ENCODE data around the gene NLRP12. TPM values are rescaled to one million over a fixed set of nuclear protein-coding genes. Genes with fewer than 3 reads are reported as not detected.

Gene NLRP12
- total RNA-seq, 1 experiment from 2014 or later: 5.6 TPM

DNA sequence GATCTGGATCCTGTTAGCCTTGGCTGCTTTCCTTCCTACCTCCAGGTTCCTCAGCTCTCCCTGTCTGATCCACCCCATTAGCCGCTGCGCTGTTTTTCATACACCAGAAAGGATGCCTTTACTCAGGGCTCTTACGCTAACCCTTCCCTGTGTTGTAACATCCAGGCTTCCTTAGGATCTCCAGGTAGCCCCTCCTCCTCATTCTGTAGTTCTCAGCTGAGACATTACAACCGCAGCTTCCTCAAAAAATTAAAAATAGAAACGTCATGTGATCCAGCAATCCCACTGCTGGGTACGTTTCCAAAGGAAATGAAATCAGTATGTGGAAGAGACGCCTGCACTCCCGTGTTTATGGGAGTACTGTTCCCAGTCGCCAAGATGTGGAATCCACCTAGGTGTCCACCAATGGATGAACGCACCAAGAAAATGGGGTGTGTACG lies 25.1 kb upstream of the NLRP12 start:
- Mint-ChIP-seq H3K27me3 (ENCODE audit: low read depth) (peaks cover 12% of the 10 kb centered on the region; the same call in 1 of the 2 replicates), H3K4me1 (peaks cover 6% of the 10 kb centered on the region), H3K36me3 (no peaks in the 10 kb centered on the region), H3K9me3 (no peaks in the 10 kb centered on the region), H3K27ac (no peak overlapping the region), H3K4me3 (no peak overlapping the region)
- no peak for TF ChIP-seq ZBTB21 (CRISPR knock-in tag; IDR thresholded peaks at IDR 0.05; ENCODE audit: borderline replicate concordance)
- TF ChIP-seq CREM (CRISPR knock-in tag; IDR thresholded peaks at IDR 0.05): no peak
- no peak for TF ChIP-seq MXD4 (CRISPR knock-in tag; IDR thresholded peaks at IDR 0.05; ENCODE audit: borderline replicate concordance)
- TF ChIP-seq SP1 (CRISPR knock-in tag; conservative IDR thresholded peaks at IDR 0.05): no peak
- TF ChIP-seq RELA (CRISPR knock-in tag; IDR thresholded peaks at IDR 0.05; ENCODE audit: borderline replicate concordance): no peak
- DNase-seq (ENCODE audit: low spot score) (no peak), ATAC-seq (no peak)
- ChIA-PET CTCF (interaction anchor here (0.7 to 1.1 kb wide), 2 partner anchors 33 to 98 kb away, joined by 4 to 6 read pairs; partner anchors contain the start of gene PRKCG), POLR2A (interaction anchor here (0.6 to 1.0 kb wide), 3 partner anchors 18 to 93 kb away, joined by 3 to 4 read pairs (median 3); partner anchors contain the start of gene MYADM)

DNA sequence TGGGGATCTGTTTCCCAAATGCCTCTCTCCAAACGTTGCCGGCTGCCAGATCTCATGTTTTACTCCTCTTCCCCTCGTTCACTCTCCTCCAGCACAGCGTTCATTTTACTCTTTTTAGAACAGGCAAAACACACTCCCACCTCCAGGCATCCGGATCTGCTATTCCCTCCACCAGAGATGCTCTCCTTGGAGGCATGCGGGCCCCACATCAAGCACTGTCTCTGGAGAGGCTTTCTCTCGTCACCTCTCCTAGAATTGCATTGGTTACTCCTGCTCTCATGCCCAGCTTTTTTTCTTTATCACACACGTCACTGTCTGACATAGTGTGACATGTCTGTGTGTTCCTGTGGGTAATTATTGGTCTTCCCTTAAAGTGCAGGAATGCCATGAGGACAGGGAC lies 23.4 kb upstream of the NLRP12 start:
- CTCF ChIA-PET: interaction anchor here (1.0 to 2.4 kb wide), 3 partner anchors 55 to 182 kb away, joined by 4 to 9 read pairs (median 6); no protein-coding TSS in a partner anchor
- no peaks in the 10 kb centered on the region for H3K9me3 Mint-ChIP-seq
- peaks cover 2% of the 10 kb centered on the region for H3K4me1 Mint-ChIP-seq
- no peak overlapping the region for H3K4me3 Mint-ChIP-seq
- DNase-seq (ENCODE audit: low spot score): no peak
- no peak for TF ChIP-seq NR1H2 (CRISPR knock-in tag; IDR thresholded peaks at IDR 0.05)
- TF ChIP-seq, protein P1, sequence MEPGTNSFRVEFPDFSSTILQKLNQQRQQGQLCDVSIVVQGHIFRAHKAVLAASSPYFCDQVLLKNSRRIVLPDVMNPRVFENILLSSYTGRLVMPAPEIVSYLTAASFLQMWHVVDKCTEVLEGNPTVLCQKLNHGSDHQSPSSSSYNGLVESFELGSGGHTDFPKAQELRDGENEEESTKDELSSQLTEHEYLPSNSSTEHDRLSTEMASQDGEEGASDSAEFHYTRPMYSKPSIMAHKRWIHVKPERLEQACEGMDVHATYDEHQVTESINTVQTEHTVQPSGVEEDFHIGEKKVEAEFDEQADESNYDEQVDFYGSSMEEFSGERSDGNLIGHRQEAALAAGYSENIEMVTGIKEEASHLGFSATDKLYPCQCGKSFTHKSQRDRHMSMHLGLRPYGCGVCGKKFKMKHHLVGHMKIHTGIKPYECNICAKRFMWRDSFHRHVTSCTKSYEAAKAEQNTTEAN (CRISPR knock-in tag; IDR thresholded peaks at IDR 0.05): no peak
- TF ChIP-seq, protein P2, sequence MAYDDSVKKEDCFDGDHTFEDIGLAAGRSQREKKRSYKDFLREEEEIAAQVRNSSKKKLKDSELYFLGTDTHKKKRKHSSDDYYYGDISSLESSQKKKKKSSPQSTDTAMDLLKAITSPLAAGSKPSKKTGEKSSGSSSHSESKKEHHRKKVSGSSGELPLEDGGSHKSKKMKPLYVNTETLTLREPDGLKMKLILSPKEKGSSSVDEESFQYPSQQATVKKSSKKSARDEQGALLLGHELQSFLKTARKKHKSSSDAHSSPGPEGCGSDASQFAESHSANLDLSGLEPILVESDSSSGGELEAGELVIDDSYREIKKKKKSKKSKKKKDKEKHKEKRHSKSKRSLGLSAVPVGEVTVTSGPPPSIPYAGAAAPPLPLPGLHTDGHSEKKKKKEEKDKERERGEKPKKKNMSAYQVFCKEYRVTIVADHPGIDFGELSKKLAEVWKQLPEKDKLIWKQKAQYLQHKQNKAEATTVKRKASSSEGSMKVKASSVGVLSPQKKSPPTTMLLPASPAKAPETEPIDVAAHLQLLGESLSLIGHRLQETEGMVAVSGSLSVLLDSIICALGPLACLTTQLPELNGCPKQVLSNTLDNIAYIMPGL (CRISPR knock-in tag; IDR thresholded peaks at IDR 0.05): no peak
- no peak for TF ChIP-seq SMAD3 (CRISPR knock-in tag; IDR thresholded peaks at IDR 0.05; ENCODE audit: borderline replicate concordance)
- no peak for TF ChIP-seq CREM (CRISPR knock-in tag; IDR thresholded peaks at IDR 0.05)
- TF ChIP-seq ZNF219 (CRISPR knock-in tag; IDR thresholded peaks at IDR 0.05; ENCODE audit: borderline replicate concordance): no peak
- no peak for TF ChIP-seq ZBTB21 (CRISPR knock-in tag; IDR thresholded peaks at IDR 0.05; ENCODE audit: borderline replicate concordance)
- TF ChIP-seq STAT6 (CRISPR knock-in tag; conservative IDR thresholded peaks at IDR 0.05; ENCODE audit: low read depth): no peak
- TF ChIP-seq ZNF425 (CRISPR knock-in tag; conservative IDR thresholded peaks at IDR 0.05): no peak
- TF ChIP-seq HMGA2 (CRISPR knock-in tag; IDR thresholded peaks at IDR 0.05): no peak
- TF ChIP-seq JUN (CRISPR knock-in tag; IDR thresholded peaks at IDR 0.05): no peak
- no peaks in the 10 kb centered on the region for H3K36me3 Mint-ChIP-seq
- ATAC-seq: no peak
- POLR2A ChIA-PET: no interaction called here
- no peak overlapping the region for H3K27ac Mint-ChIP-seq
- peaks cover 12% of the 10 kb centered on the region; the same call in 1 of the 2 replicates for H3K27me3 Mint-ChIP-seq (ENCODE audit: low read depth)

All from WTC11 (cell line).